Mesenchymal stem cell (in vitro differentiated cells and primary cell): ENCODE measurements around the gene CD59.

Experiments used
- DNase-seq: peaks from one replicate; pipeline ENCODE4 v3.0.0-alpha.2; 2013
- H2AFZ ChIP-seq: one replicate; pipeline ENCODE4 v1.6.1; 2013; ENCODE audit warnings: low read depth, mild to moderate bottlenecking, control low read depth, inconsistent platforms, low read length, moderate library complexity
- H2AK5ac ChIP-seq: 2 replicates; pipeline ENCODE4 v1.6.1; 2013; ENCODE audit warnings: low read length, moderate library complexity, mild to moderate bottlenecking, inconsistent platforms; ENCODE audit not compliant: severe bottlenecking
- H2BK120ac ChIP-seq: one replicate; pipeline ENCODE4 v1.6.1; 2013; ENCODE audit warnings: low read depth, mild to moderate bottlenecking, inconsistent platforms, low read length, moderate library complexity
- H2BK12ac ChIP-seq, 2 experiments: one replicate each; pipeline ENCODE4 v1.6.1; 2013; ENCODE audit warnings: inconsistent platforms in 2 of 2, low read length in 2 of 2, mild to moderate bottlenecking in 2 of 2, moderate library complexity in 2 of 2, control low read depth in 1 of 2
- H2BK15ac ChIP-seq: one replicate; pipeline ENCODE4 v1.6.1; 2013; ENCODE audit warnings: mild to moderate bottlenecking, low read depth, inconsistent platforms; ENCODE audit not compliant: poor library complexity, severe bottlenecking
- H2BK5ac ChIP-seq: 2 replicates; pipeline ENCODE4 v1.6.1; 2013; ENCODE audit warnings: low read depth, mild to moderate bottlenecking, low read length, control low read depth, inconsistent platforms; ENCODE audit not compliant: poor library complexity, severe bottlenecking
- H3K14ac ChIP-seq, 2 experiments: one replicate each; pipeline ENCODE4 v1.6.1; 2013; ENCODE audit warnings: inconsistent platforms in 2 of 2, low read length in 2 of 2, control low read depth in 1 of 2, mild to moderate bottlenecking in 1 of 2, moderate library complexity in 1 of 2
- H3K18ac ChIP-seq, 2 experiments: one replicate each; pipeline ENCODE4 v1.6.1; 2013; ENCODE audit warnings: inconsistent platforms in 2 of 2, low read length in 2 of 2, control low read depth in 1 of 2, low read depth in 1 of 2, mild to moderate bottlenecking in 1 of 2
- H3K23ac ChIP-seq, 2 experiments: one replicate each; pipeline ENCODE4 v1.6.1; 2013; ENCODE audit warnings: inconsistent platforms in 2 of 2, low read length in 2 of 2, mild to moderate bottlenecking in 2 of 2, moderate library complexity in 2 of 2, control low read depth in 1 of 2
- H3K27ac ChIP-seq: 2 replicates; pipeline ENCODE4 v1.5.1; 2013; ENCODE audit warnings: mild to moderate bottlenecking, moderate library complexity, low read length, control low read depth, inconsistent platforms; ENCODE audit not compliant: poor library complexity, severe bottlenecking
- H3K27me3 ChIP-seq, 2 experiments: 2 replicates each; pipeline versions ENCODE4 v1.6.1 to v1.7.0; 2013; ENCODE audit warnings: low read length in 2 of 2, mild to moderate bottlenecking in 2 of 2, moderate library complexity in 2 of 2, control low read depth in 1 of 2, inconsistent platforms in 1 of 2; ENCODE audit not compliant: control insufficient read depth in 1 of 2, insufficient read depth in 1 of 2
- H3K36me3 ChIP-seq, 2 experiments: 2 replicates each; pipeline versions ENCODE4 v1.6.1 to v1.7.0; 2013; ENCODE audit warnings: low read length in 2 of 2, control low read depth in 1 of 2, inconsistent platforms in 1 of 2, low read depth in 1 of 2, mild to moderate bottlenecking in 1 of 2; ENCODE audit not compliant: insufficient read depth in 2 of 2, control insufficient read depth in 1 of 2
- H3K4ac ChIP-seq, 2 experiments: one replicate each; pipeline ENCODE4 v1.6.1; 2013; ENCODE audit warnings: inconsistent platforms in 2 of 2, low read length in 2 of 2, mild to moderate bottlenecking in 2 of 2, moderate library complexity in 2 of 2, control low read depth in 1 of 2, low read depth in 1 of 2
- H3K4me1 ChIP-seq: 2 replicates; pipeline ENCODE4 v1.6.1; 2013; ENCODE audit warnings: low read depth, low read length, control low read depth; ENCODE audit not compliant: control insufficient read depth, insufficient read depth
- H3K4me2 ChIP-seq: 2 replicates; pipeline ENCODE4 v1.6.1; 2013; ENCODE audit warnings: low read length, mild to moderate bottlenecking, inconsistent platforms; ENCODE audit not compliant: poor library complexity, severe bottlenecking
- H3K4me3 ChIP-seq, 2 experiments: 2 replicates each; pipeline versions ENCODE4 v1.5.1 to v1.7.0; 2013; ENCODE audit warnings: low read length in 2 of 2, mild to moderate bottlenecking in 2 of 2, control low read depth in 1 of 2, low read depth in 1 of 2; ENCODE audit not compliant: insufficient read depth in 1 of 2
- H3K79me1 ChIP-seq: replicated peaks from 2 replicates; pipeline ENCODE4 v1.6.1; 2013; ENCODE audit warnings: mild to moderate bottlenecking, control low read depth, low read length, inconsistent platforms; ENCODE audit not compliant: poor library complexity, severe bottlenecking
- H3K9ac ChIP-seq: 2 replicates; pipeline ENCODE4 v1.7.0; 2013; ENCODE audit warnings: mild to moderate bottlenecking, low read length, moderate library complexity
- H3K9me3 ChIP-seq: 2 replicates; pipeline ENCODE4 v1.7.0; 2013; ENCODE audit warnings: mild to moderate bottlenecking, low read length; ENCODE audit not compliant: control insufficient read depth
- H4K8ac ChIP-seq: one replicate; pipeline ENCODE4 v1.6.1; 2013; ENCODE audit warnings: inconsistent platforms, mild to moderate bottlenecking, low read length, moderate library complexity
- H4K91ac ChIP-seq: one replicate; pipeline ENCODE4 v1.6.1; 2013; ENCODE audit warnings: mild to moderate bottlenecking, low read length, inconsistent platforms
- WGBS: methylation state at CpG from one replicate; pipeline ENCODE4 v1.1.7; 2013; ENCODE audit warnings: mixed read lengths; 5-methylcytosine and 5-hydroxymethylcytosine counted together

CD59 gene

GRCh38 chr11:33689501-33689900 is 46.7 kb downstream of the CD59 start:
- Histone ChIP-seq H3K23ac (no peak overlapping the region), H2BK12ac (peak overlapping the region; percentile 4 to 98), H3K27me3 (no peaks in the 10 kb centered on the region), H2BK15ac (no peak overlapping the region), H2AK5ac (peak overlapping the region; percentile 59), H3K18ac (peak overlapping the region; percentile 23 to 54), H3K14ac (peak overlapping the region in 1 of 2 experiments; percentile 91), H2BK5ac (peak overlapping the region; percentile 22), H3K79me1 (no peaks in the 10 kb centered on the region), H3K4me3 (peak overlapping the region in 1 of 2 experiments; percentile 29), H3K4me2 (no peak overlapping the region), H3K27ac (peak overlapping the region; percentile 99), H2BK120ac (no peak overlapping the region), H4K8ac (peak overlapping the region; percentile 5), H3K36me3 (no peaks in the 10 kb centered on the region), H2AFZ (peak overlapping the region; percentile 73), H3K4me1 (peaks cover 32% of the 10 kb centered on the region), H3K9ac (peak overlapping the region; percentile 79), H3K9me3 (no peaks in the 10 kb centered on the region), H4K91ac (no peak overlapping the region), H3K4ac (peak overlapping the region; percentile 5 to 65)
- WGBS = over 99% methylated on average over 8 of the region's 8 CpGs
- DNase-seq = no peak

- no peaks in the 10 kb centered on the region for H3K36me3 ChIP-seq
- no peaks in the 10 kb centered on the region for H3K9me3 ChIP-seq
- H2BK120ac ChIP-seq = no peak overlapping the region
- peak overlapping the region in 1 of 2 experiments; percentile 30 for H3K14ac ChIP-seq
- peaks cover 28% of the 10 kb centered on the region for H3K4me1 ChIP-seq
- H4K8ac ChIP-seq = peak overlapping the region; percentile 5
- 67% methylated on average over 4 of the region's 4 CpGs for WGBS
- H2BK15ac ChIP-seq = no peak overlapping the region
- H3K27me3 ChIP-seq = no peaks in the 10 kb centered on the region
- H3K9ac ChIP-seq = peak overlapping the region; percentile 79
- H3K79me1 ChIP-seq = no peaks in the 10 kb centered on the region
- H3K18ac ChIP-seq = peak overlapping the region in 1 of 2 experiments; percentile 70
- H3K23ac ChIP-seq = peak overlapping the region in 1 of 2 experiments; percentile 79
- DNase-seq = no peak
- peak overlapping the region; percentile 23 to 91 for H2BK12ac ChIP-seq
- no peak overlapping the region for H2AFZ ChIP-seq
- H4K91ac ChIP-seq = no peak overlapping the region
- peak overlapping the region; percentile 59 for H2AK5ac ChIP-seq
- peak overlapping the region; percentile 99 for H3K27ac ChIP-seq
- peak overlapping the region in 1 of 2 experiments; percentile 29 for H3K4me3 ChIP-seq
- no peak overlapping the region for H3K4me2 ChIP-seq
- H2BK5ac ChIP-seq = peak overlapping the region; percentile 22
- peak overlapping the region; percentile 5 to 65 for H3K4ac ChIP-seq
Observed at GRCh38 chr11:33689085-33689484, 47.1 kb downstream of the CD59 start.

- no peak overlapping the region for H3K18ac ChIP-seq
- no peak overlapping the region for H3K4ac ChIP-seq
- no peaks in the 10 kb centered on the region for H3K27me3 ChIP-seq
- H2BK12ac ChIP-seq = no peak overlapping the region
- 42% methylated on average over 2 of the region's 2 CpGs for WGBS
- no peak overlapping the region for H2AFZ ChIP-seq
- no peaks in the 10 kb centered on the region for H3K9me3 ChIP-seq
- no peak overlapping the region for H2BK5ac ChIP-seq
- H3K4me1 ChIP-seq = peaks cover 25% of the 10 kb centered on the region
- H4K91ac ChIP-seq = no peak overlapping the region
- H3K23ac ChIP-seq = no peak overlapping the region
- no peak overlapping the region for H2BK120ac ChIP-seq
- no peak overlapping the region for H3K4me2 ChIP-seq
- H3K27ac ChIP-seq = no peak overlapping the region
- H2BK15ac ChIP-seq = no peak overlapping the region
- peak overlapping the region; percentile 22 for H3K9ac ChIP-seq
- H4K8ac ChIP-seq = no peak overlapping the region
- no peaks in the 10 kb centered on the region for H3K79me1 ChIP-seq
- no peaks in the 10 kb centered on the region for H3K36me3 ChIP-seq
- no peak overlapping the region for H3K14ac ChIP-seq
- DNase-seq = peak; percentile 76
- H2AK5ac ChIP-seq = no peak overlapping the region
- H3K4me3 ChIP-seq = no peak overlapping the region
Observed at GRCh38 chr11:33687733-33688479, 48.3 kb downstream of the CD59 start.

- H2BK12ac ChIP-seq = no peak overlapping the region
- H3K79me1 ChIP-seq = no peaks in the 10 kb centered on the region
- H2AK5ac ChIP-seq = no peak overlapping the region
- no peak overlapping the region for H4K8ac ChIP-seq
- peak overlapping the region; percentile 34 for H3K9ac ChIP-seq
- H2BK120ac ChIP-seq = no peak overlapping the region
- H2AFZ ChIP-seq = no peak overlapping the region
- H3K4ac ChIP-seq = no peak overlapping the region
- DNase-seq = no peak
- H3K4me2 ChIP-seq = no peak overlapping the region
- H3K36me3 ChIP-seq = no peaks in the 10 kb centered on the region
- H3K27me3 ChIP-seq = no peaks in the 10 kb centered on the region
- no peak overlapping the region for H3K18ac ChIP-seq
- no peak overlapping the region for H2BK5ac ChIP-seq
- peaks cover 16% of the 10 kb centered on the region for H3K4me1 ChIP-seq
- H3K27ac ChIP-seq = no peak overlapping the region
- no peak overlapping the region for H3K14ac ChIP-seq
- WGBS = 73% methylated on average over 3 of the region's 3 CpGs
- no peak overlapping the region for H3K23ac ChIP-seq
- no peak overlapping the region for H3K4me3 ChIP-seq
- H3K9me3 ChIP-seq = no peaks in the 10 kb centered on the region
- no peak overlapping the region for H2BK15ac ChIP-seq
- no peak overlapping the region for H4K91ac ChIP-seq
Observed at GRCh38 chr11:33685082-33685481, 51.1 kb downstream of the CD59 start.
